Dendritic cell treated with granulocyte-macrophage colony-stimulating factor and Interleukin-4, amounts not matched to agents 40 ng/mL and 50 ng/mL, for 4 days (primary cell): ENCODE results near the gene DUSP22.
"Not testable (repeated sequence)": the region's sequence is repeated elsewhere in the genome, so short reads cannot be mapped to it uniquely, and the experiment has no call there.

Source experiments
- H3K27ac Mint-ChIP-seq: one replicate; pipeline ENCODE4 v1.8.0; 2022; ENCODE audit warnings: mild to moderate bottlenecking, mixed read lengths
- H3K27me3 Mint-ChIP-seq: one replicate; pipeline ENCODE4 v1.8.0; 2022; ENCODE audit warnings: mild to moderate bottlenecking, mixed read lengths
- H3K36me3 Mint-ChIP-seq: one replicate; pipeline ENCODE4 v1.8.0; 2022; ENCODE audit warnings: low read depth, mixed read lengths
- H3K4me1 Mint-ChIP-seq: one replicate; pipeline ENCODE4 v1.8.0; 2022; ENCODE audit warnings: low read depth, mixed read lengths
- H3K4me3 Mint-ChIP-seq: one replicate; pipeline ENCODE4 v1.8.0; 2022; ENCODE audit warnings: mild to moderate bottlenecking, moderate library complexity, mixed read lengths
- H3K9me3 Mint-ChIP-seq: one replicate; pipeline ENCODE4 v1.8.0; 2022; ENCODE audit warnings: mixed read lengths
- intact Hi-C: fragments of 100-400 bp; cut with micrococcal nuclease; formaldehyde crosslinking; loops from one replicate; pipeline ENCODE4 v1.15.0; 2022

DUSP22 gene

GRCh38 chr6:291697-292505 is at the start of gene DUSP22:
Gene DUSP22, plus strand, starts transcription at chr6:292487. Its CDS starts 53 bp downstream, at chr6:292540.
- peaks cover 67% of the 10 kb centered on the region for H3K4me1 Mint-ChIP-seq
- peak within 1 kb of the TSS; percentile 95 for H3K27ac Mint-ChIP-seq
- intact Hi-C loops, result loop anchor here (1.0 to 5.0 kb wide), 3 partner anchors 37 to 100 kb away; partner anchors contain the start of gene IRF4
- peak within 1 kb of the TSS; percentile 89 for H3K4me3 Mint-ChIP-seq
- H3K9me3 Mint-ChIP-seq, result no peaks in the 10 kb centered on the region
- H3K36me3 Mint-ChIP-seq, result peaks cover 16% of the 10 kb centered on the region
- no peaks in the 10 kb centered on the region for H3K27me3 Mint-ChIP-seq

- H3K27ac Mint-ChIP-seq, result no peak overlapping the region
- no peaks in the 10 kb centered on the region for H3K9me3 Mint-ChIP-seq
- peaks cover 41% of the 10 kb centered on the region for H3K4me1 Mint-ChIP-seq
- no peaks in the 10 kb centered on the region for H3K36me3 Mint-ChIP-seq
- intact Hi-C loops, result no loop called here
- H3K27me3 Mint-ChIP-seq, result peaks cover 2% of the 10 kb centered on the region
- H3K4me3 Mint-ChIP-seq, result no peak overlapping the region
Observed at GRCh38 chr6:246352-246751, 45.9 kb upstream of the DUSP22 start.

GRCh38 chr6:247351-247750 is 44.9 kb upstream of the DUSP22 start:
- Mint-ChIP-seq H3K36me3 (no peaks in the 10 kb centered on the region), H3K9me3 (no peaks in the 10 kb centered on the region), H3K4me3 (no peak overlapping the region), H3K27me3 (no peaks in the 10 kb centered on the region), H3K27ac (no peak overlapping the region), H3K4me1 (peaks cover 49% of the 10 kb centered on the region)
- intact Hi-C loops, result no loop called here

GRCh38 chr6:248046-248445 is 44.2 kb upstream of the DUSP22 start:
- H3K9me3 Mint-ChIP-seq, H3K36me3 Mint-ChIP-seq, H3K27me3 Mint-ChIP-seq, H3K27ac Mint-ChIP-seq, H3K4me3 Mint-ChIP-seq, intact Hi-C loops: not testable (repeated sequence)
- H3K4me1 Mint-ChIP-seq, result peaks cover 55% of the 10 kb centered on the region

DNA sequence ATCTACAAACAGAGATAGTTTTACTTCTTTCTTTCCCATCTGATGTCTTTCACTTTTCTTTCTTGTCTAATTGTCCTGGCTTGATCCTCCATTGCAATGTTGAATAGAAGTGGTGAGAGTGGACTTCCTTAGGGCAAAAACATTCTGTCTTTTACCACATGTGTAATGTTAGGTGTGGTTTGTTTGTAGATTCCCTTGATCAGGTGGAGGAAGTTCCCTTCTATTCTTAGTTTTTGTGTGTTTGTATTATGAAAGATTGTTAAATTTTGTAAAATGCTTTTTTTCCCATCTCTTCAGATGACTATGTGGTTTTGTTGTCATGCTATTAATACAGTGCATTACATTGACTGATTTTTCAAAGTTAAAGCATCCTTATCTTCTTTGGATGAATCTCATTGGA is 41.6 kb upstream of the DUSP22 start:
- Mint-ChIP-seq H3K4me1 (peaks cover 72% of the 10 kb centered on the region), H3K36me3 (no peaks in the 10 kb centered on the region), H3K27me3 (no peaks in the 10 kb centered on the region), H3K4me3 (no peak overlapping the region), H3K9me3 (no peaks in the 10 kb centered on the region), H3K27ac (no peak overlapping the region)
- intact Hi-C loops, result no loop called here

DNA sequence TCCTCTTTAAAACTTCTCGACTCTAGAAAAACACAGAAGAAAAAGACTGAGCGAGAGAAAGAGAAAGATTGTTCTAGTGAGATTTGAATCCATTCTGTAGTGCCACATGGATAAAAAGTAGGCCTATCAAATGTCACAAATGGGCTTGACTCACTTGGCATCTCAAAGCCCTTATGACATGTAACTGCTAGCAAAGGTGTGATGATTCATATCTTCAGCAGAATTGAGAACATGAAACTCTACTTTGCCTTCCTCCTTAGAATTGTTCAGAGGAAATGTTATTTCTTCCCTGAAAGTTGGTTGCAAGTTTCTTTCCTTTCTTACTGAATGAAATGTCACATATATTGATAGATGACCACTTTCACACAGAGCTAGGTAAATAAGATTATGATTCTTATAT is 40.4 kb upstream of the DUSP22 start:
- no peak overlapping the region for H3K4me3 Mint-ChIP-seq

DNA sequence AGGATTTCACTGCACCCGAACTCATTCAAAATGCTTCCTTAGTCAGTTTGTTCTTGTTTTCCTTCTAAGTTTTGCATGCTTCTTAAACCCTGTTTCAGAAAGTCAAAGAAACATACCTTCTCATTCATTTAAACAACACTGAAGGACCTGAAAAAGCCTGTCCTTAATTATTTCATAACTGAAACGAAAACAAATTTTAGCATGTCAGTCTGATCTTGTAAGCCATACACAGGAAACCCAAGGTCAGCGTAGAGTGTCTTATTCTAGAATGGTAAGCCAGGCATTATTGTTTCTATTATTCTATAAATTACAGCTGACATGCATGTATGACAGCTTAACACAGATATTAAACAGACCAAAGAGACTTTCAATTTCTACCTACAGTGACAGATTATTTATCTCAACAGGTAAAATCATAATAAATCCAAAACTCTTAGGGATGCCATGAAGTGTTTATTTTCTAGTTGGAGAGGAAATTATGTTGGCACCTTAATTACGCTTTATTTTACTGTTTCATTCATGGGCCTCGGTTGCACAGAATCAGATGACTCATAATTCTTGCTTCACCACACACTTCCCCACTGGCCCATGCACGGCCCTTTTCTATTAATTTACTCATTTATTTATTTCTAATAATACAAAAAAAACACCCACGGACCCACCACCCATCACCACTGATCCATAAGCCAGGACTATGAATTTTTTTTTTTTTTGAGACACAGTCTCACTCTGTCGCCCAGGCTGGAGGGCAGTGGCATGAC is 39.3 kb upstream of the DUSP22 start:
- H3K36me3 Mint-ChIP-seq, result no peaks in the 10 kb centered on the region
- peak overlapping the region; percentile 66 for H3K27ac Mint-ChIP-seq
- H3K27me3 Mint-ChIP-seq, result no peaks in the 10 kb centered on the region
- no peak overlapping the region for H3K4me3 Mint-ChIP-seq
- no peaks in the 10 kb centered on the region for H3K9me3 Mint-ChIP-seq
- peaks cover 69% of the 10 kb centered on the region for H3K4me1 Mint-ChIP-seq
- intact Hi-C loops, result no loop called here

More for the DNA sequence above, 40.4 kb upstream of the DUSP22 start:
- Mint-ChIP-seq H3K27ac (peak overlapping the region; percentile 17), H3K27me3 (no peaks in the 10 kb centered on the region), H3K36me3 (no peaks in the 10 kb centered on the region), H3K9me3 (no peaks in the 10 kb centered on the region), H3K4me1 (peaks cover 68% of the 10 kb centered on the region)
- intact Hi-C loops, result no loop called here

GRCh38 chr6:254016-254415 is 38.3 kb upstream of the DUSP22 start:
- Mint-ChIP-seq H3K4me3 (no peak overlapping the region), H3K27me3 (no peaks in the 10 kb centered on the region), H3K4me1 (peaks cover 80% of the 10 kb centered on the region), H3K9me3 (no peaks in the 10 kb centered on the region), H3K27ac (peak overlapping the region; percentile 66), H3K36me3 (no peaks in the 10 kb centered on the region)
- intact Hi-C loops, result loop anchor here (2.0 kb wide), 1 partner anchor 39 kb away; the partner anchor contains the start of gene DUSP22

DNA sequence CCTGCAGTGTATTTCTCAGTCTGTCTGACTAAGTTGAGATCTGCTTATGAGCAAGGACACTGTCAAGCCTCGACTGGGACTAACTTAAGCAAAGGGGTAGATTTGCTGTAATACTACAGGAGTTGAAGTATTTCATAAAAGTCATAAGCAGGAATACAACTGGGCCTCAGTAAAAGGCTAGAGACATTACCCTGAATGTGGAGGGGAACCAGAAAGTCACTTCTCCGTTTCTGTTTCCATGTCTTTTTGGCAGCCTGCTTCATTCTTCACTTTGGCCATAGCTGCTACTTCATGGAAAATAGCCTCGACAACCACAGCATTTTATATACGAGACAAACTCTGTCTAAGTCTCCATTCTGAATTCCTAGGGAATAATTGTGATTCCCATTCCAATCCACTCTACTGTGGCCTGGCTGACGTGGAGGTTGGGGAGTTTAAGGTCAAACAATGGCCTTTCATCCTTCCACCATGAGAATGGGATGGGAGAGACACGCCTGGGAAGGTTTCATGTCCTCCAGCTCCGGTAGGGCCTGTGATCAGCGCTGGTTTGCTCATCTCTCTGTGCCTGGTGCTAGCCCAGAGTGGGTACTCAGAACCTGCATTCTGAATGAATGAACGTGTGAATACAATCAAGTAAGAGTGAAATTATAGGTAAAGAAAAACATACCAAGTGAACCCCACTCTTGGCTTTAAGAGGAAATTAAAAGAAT is 37.1 kb upstream of the DUSP22 start:
- intact Hi-C loops, result loop anchor here (2.0 to 5.0 kb wide), 3 partner anchors 33 to 68 kb away; partner anchors contain the start of gene DUSP22
- H3K4me1 Mint-ChIP-seq, result peaks cover 80% of the 10 kb centered on the region
- H3K4me3 Mint-ChIP-seq, result no peak overlapping the region
- H3K27me3 Mint-ChIP-seq, result no peaks in the 10 kb centered on the region
- H3K36me3 Mint-ChIP-seq, result no peaks in the 10 kb centered on the region
- H3K9me3 Mint-ChIP-seq, result no peaks in the 10 kb centered on the region
- peak overlapping the region; percentile 78 for H3K27ac Mint-ChIP-seq

- no peaks in the 10 kb centered on the region for H3K36me3 Mint-ChIP-seq
- peak overlapping the region; percentile 78 for H3K27ac Mint-ChIP-seq
- no peak overlapping the region for H3K4me3 Mint-ChIP-seq
- H3K27me3 Mint-ChIP-seq, result no peaks in the 10 kb centered on the region
- peaks cover 78% of the 10 kb centered on the region for H3K4me1 Mint-ChIP-seq
- intact Hi-C loops, result loop anchor here (2.0 to 5.0 kb wide), 3 partner anchors 33 to 68 kb away; partner anchors contain the start of gene DUSP22
- H3K9me3 Mint-ChIP-seq, result no peaks in the 10 kb centered on the region
Observed at GRCh38 chr6:255751-256083, 36.6 kb upstream of the DUSP22 start.

DNA sequence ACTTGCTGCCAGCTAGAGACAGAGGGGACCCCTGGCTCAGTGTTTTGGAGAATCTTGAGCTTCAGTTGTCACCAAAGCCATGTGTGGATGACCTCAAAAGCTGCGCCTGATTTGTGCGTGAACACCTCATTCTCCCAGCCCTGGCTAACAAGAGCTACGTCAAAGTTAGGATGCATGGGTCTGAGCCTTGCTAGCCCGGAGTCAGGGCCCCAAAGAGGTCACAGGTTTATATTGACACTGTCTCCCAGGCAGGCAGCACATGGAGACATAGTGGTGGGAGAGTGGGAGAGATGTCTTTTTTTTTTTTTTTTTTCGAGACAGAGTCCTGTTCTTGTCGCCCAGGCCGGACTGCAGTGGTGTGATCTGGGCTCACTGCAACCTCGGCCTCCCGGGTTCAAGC is 36.1 kb upstream of the DUSP22 start:
- peak overlapping the region; percentile 78 for H3K27ac Mint-ChIP-seq
- H3K27me3 Mint-ChIP-seq, result no peaks in the 10 kb centered on the region
- H3K36me3 Mint-ChIP-seq, result no peaks in the 10 kb centered on the region
- peaks cover 74% of the 10 kb centered on the region for H3K4me1 Mint-ChIP-seq
- H3K4me3 Mint-ChIP-seq, result no peak overlapping the region
- intact Hi-C loops, result loop anchor here (5.0 kb wide), 2 partner anchors 34 to 69 kb away; no protein-coding TSS in a partner anchor
- no peaks in the 10 kb centered on the region for H3K9me3 Mint-ChIP-seq

GRCh38 chr6:257031-257725 is 35.1 kb upstream of the DUSP22 start:
- peak overlapping the region; percentile 78 for H3K27ac Mint-ChIP-seq
- no peak overlapping the region for H3K4me3 Mint-ChIP-seq
- no peaks in the 10 kb centered on the region for H3K36me3 Mint-ChIP-seq
- H3K4me1 Mint-ChIP-seq, result peaks cover 66% of the 10 kb centered on the region
- H3K9me3 Mint-ChIP-seq, result no peaks in the 10 kb centered on the region
- intact Hi-C loops, result loop anchor here (5.0 kb wide), 2 partner anchors 35 to 70 kb away; no protein-coding TSS in a partner anchor
- no peaks in the 10 kb centered on the region for H3K27me3 Mint-ChIP-seq

GRCh38 chr6:257774-258173 is 34.5 kb upstream of the DUSP22 start:
- H3K4me3 Mint-ChIP-seq, result no peak overlapping the region
- no peaks in the 10 kb centered on the region for H3K9me3 Mint-ChIP-seq
- peaks cover 61% of the 10 kb centered on the region for H3K4me1 Mint-ChIP-seq
- intact Hi-C loops, result loop anchor here (5.0 kb wide), 2 partner anchors 35 to 70 kb away; no protein-coding TSS in a partner anchor
- peak overlapping the region; percentile 78 for H3K27ac Mint-ChIP-seq
- no peaks in the 10 kb centered on the region for H3K27me3 Mint-ChIP-seq
- no peaks in the 10 kb centered on the region for H3K36me3 Mint-ChIP-seq
